HG02588 (cell line): Measurements from ENCODE around the gene RASA3.

Experiments
- ATAC-seq: cut with Tn5 transposase; IDR thresholded peaks from one replicate; pipeline ENCODE4 v1.9.1; 2021; ENCODE audit warnings: mild to moderate bottlenecking, moderate library complexity; ENCODE audit not compliant: unreplicated experiment

Gene RASA3

DNA sequence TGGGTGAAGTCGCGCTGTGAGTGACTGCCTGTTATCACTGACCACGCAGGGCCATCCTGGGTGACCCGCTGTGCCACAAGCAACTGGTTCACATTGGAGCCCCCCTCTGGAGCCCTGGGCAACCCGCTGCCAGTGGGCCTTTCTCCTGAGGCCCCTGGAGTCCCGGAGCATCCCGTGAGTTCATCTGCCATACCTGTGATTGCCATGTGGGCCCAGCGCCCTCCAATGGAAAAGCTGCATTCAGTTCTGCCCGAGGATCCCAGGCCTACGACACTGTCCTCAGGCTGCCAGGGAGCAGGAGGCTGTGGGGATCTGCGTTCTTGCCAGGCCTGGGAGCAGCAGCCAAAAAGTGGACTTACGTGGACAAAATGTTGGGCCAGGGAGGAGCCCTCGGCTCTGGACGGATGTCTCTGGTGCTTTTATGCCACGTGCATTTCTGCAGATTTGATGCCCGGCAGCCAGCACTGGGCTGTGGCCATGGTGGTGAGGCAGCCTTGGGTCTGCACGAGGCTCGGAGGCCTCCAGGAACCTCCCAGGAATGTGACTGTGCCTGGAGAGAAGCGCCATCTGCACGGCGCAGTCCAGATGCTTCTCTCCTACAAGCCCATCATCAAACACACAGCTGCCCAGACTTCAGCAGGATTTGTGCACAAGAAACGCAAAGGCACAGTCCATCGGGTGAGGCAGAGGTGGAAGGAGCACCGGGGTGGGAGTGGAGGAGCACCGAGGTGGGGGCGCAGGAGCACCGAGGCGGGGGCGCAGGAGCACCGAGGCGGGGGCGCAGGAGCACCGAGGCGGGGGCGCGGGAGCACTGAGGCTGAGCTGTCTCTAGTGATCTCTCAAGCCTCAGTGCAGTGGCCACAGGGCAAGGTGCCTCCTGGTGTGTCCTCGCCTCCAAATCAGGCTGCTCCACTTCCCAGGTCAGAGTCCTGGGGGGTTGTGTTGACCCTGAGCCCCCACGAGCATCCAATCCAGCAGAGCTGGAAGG lies 202.5 kb downstream of the RASA3 start:
- no peak for ATAC-seq

DNA sequence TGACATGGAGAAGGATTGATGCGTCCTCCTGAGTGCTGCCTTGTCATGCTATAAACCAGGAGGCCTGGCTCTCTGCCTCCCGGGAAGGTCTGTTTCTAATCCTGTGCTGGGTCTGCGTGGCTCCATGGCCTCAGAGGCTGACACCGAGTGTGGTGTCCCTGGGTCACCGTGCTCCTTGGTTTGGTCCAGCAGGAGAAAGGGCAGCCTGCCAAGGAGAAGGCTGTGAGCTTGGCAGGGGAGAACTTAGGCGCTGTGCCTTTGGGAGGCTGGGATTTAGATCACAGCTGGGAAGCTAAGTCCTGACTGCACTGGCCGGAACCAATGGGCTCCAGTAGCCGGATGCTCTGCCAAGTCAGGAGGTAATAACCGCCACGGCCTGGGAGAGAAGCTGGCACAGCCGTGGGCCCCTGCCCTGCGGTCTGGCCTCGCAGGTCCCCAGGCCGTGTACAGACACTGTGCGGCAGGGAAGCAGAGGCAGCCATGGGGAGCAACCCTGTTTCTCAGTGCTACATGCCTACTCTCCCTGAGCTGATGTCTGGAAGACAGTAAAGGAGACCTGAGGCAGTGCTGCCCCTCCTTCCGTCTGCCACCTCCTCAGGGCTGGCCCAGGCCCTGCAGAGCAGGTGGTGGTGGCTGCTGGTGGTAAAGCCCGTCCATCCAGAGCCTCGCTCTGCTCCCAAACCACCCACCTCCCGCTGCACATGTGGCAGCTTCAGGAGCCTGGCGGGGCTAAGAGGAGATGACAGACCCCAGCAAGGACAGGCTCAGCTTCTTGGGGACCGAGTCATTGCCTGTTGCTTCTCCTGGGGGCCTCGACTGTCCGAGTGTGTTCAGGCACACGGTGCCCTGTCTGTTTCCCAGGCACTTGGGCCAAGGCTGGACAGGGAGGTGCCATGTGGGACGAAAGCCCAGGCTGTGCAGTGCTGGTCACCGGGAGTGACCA lies 203.5 kb downstream of the RASA3 start:
- ATAC-seq, result no peak
